Activated CD4-positive, CD25-positive, alpha-beta regulatory T cell treated with anti-CD3 and anti-CD28 coated beads, Interleukin-2, amount 50 U/mL, for 16 hours (primary cell): ENCODE measurements around the gene VIL1.

Experiments used
- DNase-seq: peaks from one replicate; pipeline ENCODE4 v3.0.0-alpha.2; 2020; ENCODE audit warnings: low read depth, low spot score

Gene VIL1

GRCh38 chr2:218394298-218395089 is 24.4 kb upstream of the VIL1 start:
- no peak for DNase-seq

- no peak for DNase-seq
Measured at GRCh38 chr2:218395090-218395444, 23.9 kb upstream of the VIL1 start.

- no peak for DNase-seq
Measured at GRCh38 chr2:218395456-218395825, 23.5 kb upstream of the VIL1 start.

- DNase-seq, result peak; percentile 89
Measured at GRCh38 chr2:218395826-218396687, 22.9 kb upstream of the VIL1 start.

GRCh38 chr2:218396688-218397462 is 22.0 kb upstream of the VIL1 start:
- DNase-seq, result peak; percentile 46

GRCh38 chr2:218397463-218397819 is 21.5 kb upstream of the VIL1 start:
- DNase-seq, result no peak

- no peak for DNase-seq
Measured at GRCh38 chr2:218397820-218398436, 21.0 kb upstream of the VIL1 start.

- DNase-seq, result peak; percentile 47
Measured at GRCh38 chr2:218398437-218399390, 20.2 kb upstream of the VIL1 start.

- peak; percentile 88 for DNase-seq
Measured at GRCh38 chr2:218399391-218400166, 19.3 kb upstream of the VIL1 start, which contains the start of gene CTDSP1. Gene CTDSP1, plus strand, starts transcription at chr2:218399868. Its CDS starts 223 bp downstream, at chr2:218400091.

- DNase-seq, result no peak
Measured at GRCh38 chr2:218400167-218400929, 18.6 kb upstream of the VIL1 start.

- no peak for DNase-seq
Measured at GRCh38 chr2:218400930-218401881, 17.7 kb upstream of the VIL1 start.

GRCh38 chr2:218401890-218402289 is 17.0 kb upstream of the VIL1 start:
- no peak for DNase-seq

GRCh38 chr2:218402491-218402901 is 16.4 kb upstream of the VIL1 start:
- DNase-seq, result no peak

- DNase-seq, result no peak
Measured at GRCh38 chr2:218402911-218403411, 16.0 kb upstream of the VIL1 start.

GRCh38 chr2:218403810-218404209 is 15.1 kb upstream of the VIL1 start:
- no peak for DNase-seq

GRCh38 chr2:218404351-218405085 is 14.4 kb upstream of the VIL1 start:
- DNase-seq, result no peak
